ENCODE results near the gene CD6.

CD6 gene

GRCh38 chr11:61058583-61059259 is 87.2 kb downstream of the CD6 start:
- no peak for TF ChIP-seq CTCF (IDR thresholded peaks at IDR 0.05; ENCODE audit: borderline replicate concordance, extremely low read depth, low read length, poor library complexity, severe bottlenecking)
- no peak for TF ChIP-seq EZH2 (IDR thresholded peaks at IDR 0.05; ENCODE audit: borderline replicate concordance, low read depth, low read length, severe bottlenecking)
- H3K27ac ChIP-seq (ENCODE audit: low read length), result no peak overlapping the region
- H3K9me3 ChIP-seq (ENCODE audit: insufficient read depth, low read length, severe bottlenecking), result no peaks in the 10 kb centered on the region

GRCh38 chr11:61059260-61059752 is 87.8 kb downstream of the CD6 start:
- Histone ChIP-seq H3K9me3 (ENCODE audit: insufficient read depth, low read length, severe bottlenecking) (no peaks in the 10 kb centered on the region), H2AFZ (ENCODE audit: low read depth, low read length) (no peak overlapping the region), H3K4me3 (ENCODE audit: low read depth in 1 of 2, low read length in 2 of 2) (no peak overlapping the region), H3K9ac (ENCODE audit: low read depth, low read length) (no peak overlapping the region), H3K27ac (ENCODE audit: low read length) (no peak overlapping the region), H3K79me2 (ENCODE audit: insufficient read depth, low read length) (no peaks in the 10 kb centered on the region), H3K4me2 (ENCODE audit: insufficient read depth, low read length) (no peak overlapping the region), H3K36me3 (ENCODE audit: insufficient read depth, low read length) (no peaks in the 10 kb centered on the region), H3K4me1 (ENCODE audit: insufficient read depth, low read length) (no peaks in the 10 kb centered on the region), H4K20me1 (ENCODE audit: insufficient read depth, low read length) (0 out of 2 replicates have a peak, but pooled peaks cover 4% of the 10 kb centered on the region), H3K27me3 (ENCODE audit: insufficient read depth, low read length, poor library complexity) (peaks cover 3% of the 10 kb centered on the region)
- no peak for DNase-seq
- ATAC-seq (ENCODE audit: insufficient read depth, low read depth), result no peak
- TF ChIP-seq EZH2 (IDR thresholded peaks at IDR 0.05; ENCODE audit: borderline replicate concordance, low read depth, low read length, severe bottlenecking), result no peak
- no peak for TF ChIP-seq CTCF (IDR thresholded peaks at IDR 0.05; ENCODE audit: borderline replicate concordance, extremely low read depth, low read length, poor library complexity, severe bottlenecking)

More at GRCh38 chr11:61058583-61059259, 87.2 kb downstream of the CD6 start:
- Histone ChIP-seq H3K36me3 (ENCODE audit: insufficient read depth, low read length) (no peaks in the 10 kb centered on the region), H4K20me1 (ENCODE audit: insufficient read depth, low read length) (0 out of 2 replicates have a peak, but pooled peaks cover 4% of the 10 kb centered on the region), H3K9ac (ENCODE audit: low read depth, low read length) (no peak overlapping the region), H3K79me2 (ENCODE audit: insufficient read depth, low read length) (no peaks in the 10 kb centered on the region), H3K4me3 (ENCODE audit: low read depth in 1 of 2, low read length in 2 of 2) (no peak overlapping the region), H3K4me2 (ENCODE audit: insufficient read depth, low read length) (no peak overlapping the region), H3K27me3 (ENCODE audit: insufficient read depth, low read length, poor library complexity) (peaks cover 3% of the 10 kb centered on the region), H3K4me1 (ENCODE audit: insufficient read depth, low read length) (no peaks in the 10 kb centered on the region), H2AFZ (ENCODE audit: low read depth, low read length) (no peak overlapping the region)
- no peak for DNase-seq
- ATAC-seq (ENCODE audit: insufficient read depth, low read depth), result no peak

- Histone ChIP-seq H4K20me1 (ENCODE audit: insufficient read depth, low read length) (no peaks in the 10 kb centered on the region), H3K9me3 (ENCODE audit: insufficient read depth, low read length, severe bottlenecking) (no peaks in the 10 kb centered on the region), H3K4me3 (ENCODE audit: low read depth in 1 of 2, low read length in 2 of 2) (no peak overlapping the region), H3K79me2 (ENCODE audit: insufficient read depth, low read length) (no peaks in the 10 kb centered on the region), H3K4me2 (ENCODE audit: insufficient read depth, low read length) (no peak overlapping the region), H3K4me1 (ENCODE audit: insufficient read depth, low read length) (no peaks in the 10 kb centered on the region), H3K27me3 (ENCODE audit: insufficient read depth, low read length, poor library complexity) (no peaks in the 10 kb centered on the region), H3K36me3 (ENCODE audit: insufficient read depth, low read length) (no peaks in the 10 kb centered on the region), H3K27ac (ENCODE audit: low read length) (no peak overlapping the region), H3K9ac (ENCODE audit: low read depth, low read length) (no peak overlapping the region), H2AFZ (ENCODE audit: low read depth, low read length) (no peak overlapping the region)
- ATAC-seq (ENCODE audit: insufficient read depth, low read depth) (peak; percentile 35; the same call in 1 of the 3 replicates), DNase-seq (peak; percentile 8)
- TF ChIP-seq EZH2 (IDR thresholded peaks at IDR 0.05; ENCODE audit: borderline replicate concordance, low read depth, low read length, severe bottlenecking) (no peak), CTCF (IDR thresholded peaks at IDR 0.05; ENCODE audit: borderline replicate concordance, extremely low read depth, low read length, poor library complexity, severe bottlenecking) (no peak)
These were observed 89.8 kb downstream of the CD6 start for GRCh38 chr11:61061081-61061826.

All from DND-41 (cell line).